Embryonic facial prominence (tissue), 1 donor: ENCODE measurements around the gene ADGRL3.

Source experiments
- DNase-seq: peaks from one replicate; pipeline ENCODE4 v3.0.0-alpha.2; 2016; ENCODE audit errors: extremely low spot score

Gene ADGRL3

GRCh38 chr4:61277785-61278760, 77.9 kb downstream of the ADGRL3 start:
- no peak for DNase-seq

GRCh38 chr4:61292322-61292721, 92.2 kb downstream of the ADGRL3 start:
- no peak for DNase-seq

GRCh38 chr4:61293707-61294400, 93.7 kb downstream of the ADGRL3 start:
- DNase-seq, result no peak

- DNase-seq, result no peak
Measured at GRCh38 chr4:61294936-61295335, 94.8 kb downstream of the ADGRL3 start.

GRCh38 chr4:61296144-61296543, 96.0 kb downstream of the ADGRL3 start:
- DNase-seq, result no peak

GRCh38 chr4:61298178-61298740, 98.1 kb downstream of the ADGRL3 start:
- DNase-seq, result no peak

GRCh38 chr4:61299316-61299715, 99.2 kb downstream of the ADGRL3 start:
- DNase-seq, result no peak

- DNase-seq, result no peak
Measured at GRCh38 chr4:61300266-61300844, 100.2 kb downstream of the ADGRL3 start.

- no peak for DNase-seq
Measured at GRCh38 chr4:61301271-61301670, 101.1 kb downstream of the ADGRL3 start.

- DNase-seq, result no peak
Measured at GRCh38 chr4:61308033-61308432, 107.9 kb downstream of the ADGRL3 start.

- DNase-seq, result no peak
Measured at GRCh38 chr4:61309616-61310015, 109.5 kb downstream of the ADGRL3 start.

GRCh38 chr4:61312526-61312925, 112.4 kb downstream of the ADGRL3 start:
- no peak for DNase-seq

GRCh38 chr4:61318431-61318830, 118.3 kb downstream of the ADGRL3 start:
- DNase-seq, result no peak

GRCh38 chr4:61319156-61319555, 119.0 kb downstream of the ADGRL3 start:
- DNase-seq, result no peak

- no peak for DNase-seq
Measured at GRCh38 chr4:61320154-61320553, 120.0 kb downstream of the ADGRL3 start.

GRCh38 chr4:61320631-61321030, 120.5 kb downstream of the ADGRL3 start:
- no peak for DNase-seq

GRCh38 chr4:61332693-61333092, 132.6 kb downstream of the ADGRL3 start:
- DNase-seq, result no peak

- no peak for DNase-seq
Measured at GRCh38 chr4:61333490-61333889, 133.4 kb downstream of the ADGRL3 start.

GRCh38 chr4:61335241-61335763, 135.2 kb downstream of the ADGRL3 start:
- no peak for DNase-seq

- DNase-seq, result no peak
Measured at GRCh38 chr4:61336488-61336887, 136.4 kb downstream of the ADGRL3 start.

GRCh38 chr4:61336916-61337315, 136.8 kb downstream of the ADGRL3 start:
- DNase-seq, result no peak

- DNase-seq, result no peak
Measured at GRCh38 chr4:61342061-61342460, 141.9 kb downstream of the ADGRL3 start.
